GM10847 (cell line): ENCODE results near the gene MMP24.

ENCODE experiments used
- POLR2A ChIP-seq: IDR thresholded peaks from 2 replicates; pipeline ENCODE4 v1.6.1; 2011; ENCODE audit not compliant: insufficient read length; ENCODE audit errors: extremely low read depth

MMP24 gene

DNA sequence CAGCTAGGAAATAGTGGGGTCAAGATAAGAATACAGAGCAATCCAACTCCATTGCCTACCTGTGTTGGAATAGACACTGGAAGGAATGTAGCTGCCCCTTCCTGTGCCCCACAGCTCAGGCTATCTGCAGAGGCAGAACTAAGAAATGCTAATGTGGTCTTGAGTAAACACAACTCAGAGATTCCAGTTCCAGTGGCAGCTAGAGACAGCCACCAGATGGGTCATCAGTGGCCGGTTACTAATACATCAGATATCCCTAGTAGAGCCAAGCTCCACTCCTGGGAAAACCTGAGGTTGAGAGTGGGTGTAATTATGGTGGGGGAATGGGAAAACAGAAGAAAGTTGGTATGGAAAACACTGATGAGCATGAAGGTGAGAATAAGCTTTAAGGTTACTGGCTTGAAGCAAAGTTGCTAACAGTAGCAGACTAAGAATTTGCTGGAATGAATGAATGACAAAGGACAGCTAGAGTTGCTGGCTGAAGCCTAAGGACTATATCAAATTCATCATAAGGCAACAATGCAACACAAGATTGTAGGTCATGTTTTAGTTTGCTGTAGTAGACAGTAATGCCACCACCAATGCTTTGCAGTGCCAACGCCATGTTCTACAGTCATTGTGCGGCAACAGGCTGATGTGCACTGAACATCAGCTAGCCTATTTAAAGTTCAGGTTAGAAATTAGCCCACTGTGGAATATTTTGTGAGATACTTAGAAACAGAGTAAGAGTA, 94.1 kb downstream of the MMP24 start:
- no peak for TF ChIP-seq POLR2A

DNA sequence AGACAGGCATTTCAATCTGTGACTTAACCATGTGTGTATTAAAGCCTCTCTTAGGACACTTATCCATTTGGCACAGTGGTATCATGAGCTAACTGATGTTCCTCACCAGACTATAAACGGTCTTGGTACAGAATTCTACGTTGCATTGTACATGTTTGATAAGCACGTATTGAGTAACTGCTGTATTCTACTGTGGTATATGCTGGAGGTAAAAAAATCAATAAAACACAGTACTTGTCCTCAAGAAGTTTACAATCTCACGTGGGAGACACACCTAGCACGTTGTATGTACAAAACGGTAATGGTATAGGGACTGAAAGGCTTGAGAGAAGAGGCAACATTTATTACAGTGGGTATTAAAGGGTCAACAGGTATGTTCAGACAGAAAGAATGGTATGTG, 98.9 kb downstream of the MMP24 start:
- TF ChIP-seq POLR2A: no peak

DNA sequence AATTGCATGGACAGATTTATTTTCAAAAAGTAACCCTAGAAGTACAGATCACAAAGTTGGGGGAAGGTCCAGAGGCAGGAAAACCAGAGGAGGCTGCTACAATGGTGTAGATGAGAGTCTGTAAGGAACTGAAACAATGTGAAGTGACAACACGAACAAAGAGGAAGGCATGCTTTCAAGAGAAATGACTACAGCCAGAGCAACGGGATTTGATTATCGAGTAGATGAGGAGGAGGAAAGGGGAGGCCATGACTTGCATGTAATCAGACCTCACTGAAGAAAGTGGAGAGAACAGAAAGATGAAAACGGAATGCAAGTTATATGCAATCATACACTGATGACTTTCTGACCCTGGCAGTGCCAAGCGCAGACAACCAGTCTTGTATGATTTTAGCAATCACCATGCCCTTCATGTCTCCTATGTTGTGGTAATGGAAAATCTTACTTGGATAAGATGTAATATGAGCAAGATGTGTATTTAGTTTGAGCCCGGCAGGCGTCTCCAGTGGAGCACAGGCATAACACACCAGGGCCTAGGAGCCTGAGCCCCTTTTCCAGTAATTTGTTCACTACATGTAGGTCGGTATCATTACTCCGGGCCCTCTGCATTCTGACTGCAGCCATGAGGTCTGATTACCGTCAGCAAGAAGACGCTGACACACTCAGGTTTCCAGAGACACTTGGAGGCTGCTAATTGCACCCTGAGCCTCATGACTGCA, 99.7 kb downstream of the MMP24 start:
- TF ChIP-seq POLR2A: no peak
